Ishikawa (cell line): ENCODE measurements around the gene PCBD2.

ENCODE experiments used
- CEBPB ChIP-seq: IDR thresholded peaks from 2 replicates; pipeline ENCODE4 v1.6.1; 2012
- CREB1 ChIP-seq: IDR thresholded peaks from 2 replicates; pipeline ENCODE4 v1.6.1; 2012; ENCODE audit warnings: low read depth
- EGR1 ChIP-seq: IDR thresholded peaks from 2 replicates; pipeline ENCODE4 v1.6.1; 2012
- EP300 ChIP-seq: IDR thresholded peaks from 2 replicates; pipeline ENCODE4 v1.6.1; 2012; ENCODE audit warnings: borderline replicate concordance
- FOXM1 ChIP-seq: IDR thresholded peaks from 2 replicates; pipeline ENCODE4 v1.6.1; 2012; ENCODE audit warnings: low read depth, borderline replicate concordance
- MAX ChIP-seq: IDR thresholded peaks from 2 replicates; pipeline ENCODE4 v1.6.1; 2012
- NFIC ChIP-seq: IDR thresholded peaks from 2 replicates; pipeline ENCODE4 v1.6.1; 2012
- RAD21 ChIP-seq: IDR thresholded peaks from 2 replicates; pipeline ENCODE4 v1.6.1; 2012; ENCODE audit warnings: low read depth
- TAF1 ChIP-seq: IDR thresholded peaks from 2 replicates; pipeline ENCODE4 v1.6.1; 2012; ENCODE audit warnings: low read depth, mild to moderate bottlenecking
- TCF12 ChIP-seq: IDR thresholded peaks from 2 replicates; pipeline ENCODE4 v1.6.1; 2012; ENCODE audit warnings: low read depth
- TEAD4 ChIP-seq: IDR thresholded peaks from 2 replicates; pipeline ENCODE4 v1.6.1; 2012
- USF1 ChIP-seq: IDR thresholded peaks from 2 replicates; pipeline ENCODE4 v1.6.1; 2012
- YY1 ChIP-seq: IDR thresholded peaks from 2 replicates; pipeline ENCODE4 v1.6.1; 2012; ENCODE audit warnings: low read depth
- ZBTB7A ChIP-seq: IDR thresholded peaks from 2 replicates; pipeline ENCODE4 v1.6.1; 2012; ENCODE audit warnings: low read depth
- TF ChIP-seq, protein P1 (sequence below): IDR thresholded peaks from 2 replicates; pipeline ENCODE4 v1.6.1; 2012; ENCODE audit warnings: low read depth, mild to moderate bottlenecking

The PCBD2 gene

DNA sequence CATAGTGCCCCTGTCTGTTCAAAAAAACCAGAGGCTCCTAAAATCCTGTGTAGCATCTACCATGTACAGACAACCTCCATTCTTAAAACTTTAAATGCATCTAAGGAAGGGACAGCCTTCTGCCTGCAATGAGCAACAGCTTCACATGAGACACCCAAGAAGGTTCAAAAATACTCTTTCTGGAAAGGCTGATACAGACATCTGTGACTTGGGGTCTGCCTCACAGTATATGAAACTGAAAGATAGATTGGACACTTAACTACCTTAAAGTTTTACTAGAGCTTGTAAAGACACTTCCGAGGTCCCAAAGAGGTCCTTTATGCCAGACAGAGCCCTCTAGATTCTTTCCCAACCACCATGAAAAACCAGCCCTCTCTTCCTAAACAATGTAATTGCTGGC is 34.6 kb downstream of the PCBD2 start:
- no peak for TF ChIP-seq NFIC
- TF ChIP-seq RAD21: no peak
- TF ChIP-seq FOXM1: no peak
- TF ChIP-seq MAX: no peak
- TF ChIP-seq TEAD4: no peak
- TF ChIP-seq, protein P1, sequence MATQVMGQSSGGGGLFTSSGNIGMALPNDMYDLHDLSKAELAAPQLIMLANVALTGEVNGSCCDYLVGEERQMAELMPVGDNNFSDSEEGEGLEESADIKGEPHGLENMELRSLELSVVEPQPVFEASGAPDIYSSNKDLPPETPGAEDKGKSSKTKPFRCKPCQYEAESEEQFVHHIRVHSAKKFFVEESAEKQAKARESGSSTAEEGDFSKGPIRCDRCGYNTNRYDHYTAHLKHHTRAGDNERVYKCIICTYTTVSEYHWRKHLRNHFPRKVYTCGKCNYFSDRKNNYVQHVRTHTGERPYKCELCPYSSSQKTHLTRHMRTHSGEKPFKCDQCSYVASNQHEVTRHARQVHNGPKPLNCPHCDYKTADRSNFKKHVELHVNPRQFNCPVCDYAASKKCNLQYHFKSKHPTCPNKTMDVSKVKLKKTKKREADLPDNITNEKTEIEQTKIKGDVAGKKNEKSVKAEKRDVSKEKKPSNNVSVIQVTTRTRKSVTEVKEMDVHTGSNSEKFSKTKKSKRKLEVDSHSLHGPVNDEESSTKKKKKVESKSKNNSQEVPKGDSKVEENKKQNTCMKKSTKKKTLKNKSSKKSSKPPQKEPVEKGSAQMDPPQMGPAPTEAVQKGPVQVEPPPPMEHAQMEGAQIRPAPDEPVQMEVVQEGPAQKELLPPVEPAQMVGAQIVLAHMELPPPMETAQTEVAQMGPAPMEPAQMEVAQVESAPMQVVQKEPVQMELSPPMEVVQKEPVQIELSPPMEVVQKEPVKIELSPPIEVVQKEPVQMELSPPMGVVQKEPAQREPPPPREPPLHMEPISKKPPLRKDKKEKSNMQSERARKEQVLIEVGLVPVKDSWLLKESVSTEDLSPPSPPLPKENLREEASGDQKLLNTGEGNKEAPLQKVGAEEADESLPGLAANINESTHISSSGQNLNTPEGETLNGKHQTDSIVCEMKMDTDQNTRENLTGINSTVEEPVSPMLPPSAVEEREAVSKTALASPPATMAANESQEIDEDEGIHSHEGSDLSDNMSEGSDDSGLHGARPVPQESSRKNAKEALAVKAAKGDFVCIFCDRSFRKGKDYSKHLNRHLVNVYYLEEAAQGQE: no peak
- no peak for TF ChIP-seq USF1
- TF ChIP-seq YY1: no peak
- no peak for TF ChIP-seq CREB1
- TF ChIP-seq TCF12: no peak
- TF ChIP-seq TAF1: no peak
- no peak for TF ChIP-seq ZBTB7A

- TF ChIP-seq, protein P1: no peak
- TF ChIP-seq YY1 (no peak), FOXM1 (no peak), MAX (no peak), USF1 (no peak), EGR1 (no peak), ZBTB7A (no peak), NFIC (no peak), TAF1 (no peak), TEAD4 (no peak), EP300 (no peak), RAD21 (no peak), TCF12 (no peak)
These were observed 38.6 kb downstream of the PCBD2 start for GRCh38 chr5:134943547-134943946.

- no peak for TF ChIP-seq TCF12
These were observed 39.7 kb downstream of the PCBD2 start for GRCh38 chr5:134944630-134945029.

- TF ChIP-seq, protein P1: no peak
- TF ChIP-seq ZBTB7A (no peak), TCF12 (no peak), FOXM1 (no peak), YY1 (no peak), CEBPB (no peak), TAF1 (no peak), NFIC (no peak), TEAD4 (no peak), MAX (no peak), RAD21 (no peak), EGR1 (no peak), USF1 (no peak)
These were observed 40.1 kb downstream of the PCBD2 start for GRCh38 chr5:134945041-134945440.

DNA sequence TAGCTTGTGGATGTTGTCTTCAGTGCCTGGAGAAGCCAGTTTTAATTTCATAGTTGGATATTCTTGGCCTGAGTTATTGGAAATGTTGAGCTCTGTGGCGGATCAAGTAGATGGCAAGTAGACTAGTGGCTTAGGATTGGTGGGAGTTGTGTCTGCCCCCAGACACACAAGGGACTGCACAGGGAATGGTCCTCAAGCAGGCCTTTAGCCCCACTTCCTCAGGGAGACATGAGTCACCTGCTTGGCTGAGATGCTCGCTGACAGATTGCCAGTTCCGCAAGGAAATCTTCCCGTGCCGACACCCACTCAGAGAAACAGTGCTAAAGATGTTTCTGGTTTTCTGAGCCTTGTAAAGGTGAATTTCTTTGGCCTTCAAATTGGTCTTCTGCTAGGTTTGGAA is 44.0 kb downstream of the PCBD2 start:
- TF ChIP-seq CEBPB: no peak
- TF ChIP-seq YY1: no peak
- TF ChIP-seq NFIC: no peak
- TF ChIP-seq ZBTB7A: no peak
- TF ChIP-seq MAX: no peak
- TF ChIP-seq RAD21: no peak
- no peak for TF ChIP-seq FOXM1
- no peak for TF ChIP-seq TAF1
- no peak for TF ChIP-seq EP300
- TF ChIP-seq USF1: no peak
- no peak for TF ChIP-seq TCF12
- TF ChIP-seq TEAD4: no peak
- TF ChIP-seq, protein P1: no peak
- no peak for TF ChIP-seq CREB1
- TF ChIP-seq EGR1: no peak
